Measurements from ENCODE around the gene ROR2. TPM values are rescaled to one million over a fixed set of nuclear protein-coding genes. Genes with fewer than 3 reads are reported as not detected.

The ROR2 gene
- total RNA-seq, 1 donor from 2014 or later, result 18.6 TPM

GRCh38 chr9:91765296-91765695, 184.7 kb downstream of the ROR2 start:
- no peak overlapping the region for H3K4me3 Mint-ChIP-seq (ENCODE audit: unreplicated experiment)
- H3K27me3 Mint-ChIP-seq (ENCODE audit: low read depth), result no peaks in the 10 kb centered on the region
- H3K27ac Mint-ChIP-seq (ENCODE audit: unreplicated experiment), result no peak overlapping the region
- peaks cover 15% of the 10 kb centered on the region for H3K9me3 Mint-ChIP-seq (ENCODE audit: low read depth)
- H3K4me1 Mint-ChIP-seq (ENCODE audit: low read depth), result peaks cover 9% of the 10 kb centered on the region
- peaks cover 9% of the 10 kb centered on the region for H3K36me3 Mint-ChIP-seq (ENCODE audit: low read depth)
- TF ChIP-seq CTCF (IDR thresholded peaks at IDR 0.05), result no peak
- DNase-seq (ENCODE audit: low spot score), result no peak

- Mint-ChIP-seq H3K4me1 (ENCODE audit: low read depth) (peaks cover 5% of the 10 kb centered on the region), H3K27ac (ENCODE audit: unreplicated experiment) (no peak overlapping the region), H3K36me3 (ENCODE audit: low read depth) (peaks cover 9% of the 10 kb centered on the region), H3K9me3 (ENCODE audit: low read depth) (peaks cover 15% of the 10 kb centered on the region), H3K27me3 (ENCODE audit: low read depth) (no peaks in the 10 kb centered on the region), H3K4me3 (ENCODE audit: unreplicated experiment) (no peak overlapping the region)
- TF ChIP-seq CTCF (IDR thresholded peaks at IDR 0.05), result no peak
- DNase-seq (ENCODE audit: low spot score), result no peak
Observed at GRCh38 chr9:91764661-91765060, 185.4 kb downstream of the ROR2 start.

- DNase-seq (ENCODE audit: low spot score), result no peak
- no peak for TF ChIP-seq CTCF (IDR thresholded peaks at IDR 0.05)
- H3K9me3 Mint-ChIP-seq (ENCODE audit: low read depth), result peaks cover 15% of the 10 kb centered on the region
- H3K4me1 Mint-ChIP-seq (ENCODE audit: low read depth), result peaks cover 10% of the 10 kb centered on the region
- H3K27ac Mint-ChIP-seq (ENCODE audit: unreplicated experiment), result no peak overlapping the region
- H3K27me3 Mint-ChIP-seq (ENCODE audit: low read depth), result no peaks in the 10 kb centered on the region
- H3K4me3 Mint-ChIP-seq (ENCODE audit: unreplicated experiment), result no peak overlapping the region
- H3K36me3 Mint-ChIP-seq (ENCODE audit: low read depth), result peaks cover 12% of the 10 kb centered on the region
Observed at GRCh38 chr9:91761362-91761761, 188.7 kb downstream of the ROR2 start.

- no peak overlapping the region for H3K27ac Mint-ChIP-seq (ENCODE audit: unreplicated experiment)
- DNase-seq (ENCODE audit: low spot score), result no peak
- H3K4me1 Mint-ChIP-seq (ENCODE audit: low read depth), result peaks cover 10% of the 10 kb centered on the region
- H3K9me3 Mint-ChIP-seq (ENCODE audit: low read depth), result peaks cover 15% of the 10 kb centered on the region
- peaks cover 10% of the 10 kb centered on the region for H3K36me3 Mint-ChIP-seq (ENCODE audit: low read depth)
- H3K27me3 Mint-ChIP-seq (ENCODE audit: low read depth), result no peaks in the 10 kb centered on the region
- H3K4me3 Mint-ChIP-seq (ENCODE audit: unreplicated experiment), result no peak overlapping the region
- TF ChIP-seq CTCF (IDR thresholded peaks at IDR 0.05), result no peak
Observed at GRCh38 chr9:91760906-91761305, 189.1 kb downstream of the ROR2 start.

GRCh38 chr9:91758491-91758981, 191.5 kb downstream of the ROR2 start:
- peak; percentile 84 for TF ChIP-seq CTCF (IDR thresholded peaks at IDR 0.05)
- Mint-ChIP-seq H3K27ac (ENCODE audit: unreplicated experiment) (no peak overlapping the region), H3K27me3 (ENCODE audit: low read depth) (no peaks in the 10 kb centered on the region), H3K9me3 (ENCODE audit: low read depth) (peaks cover 4% of the 10 kb centered on the region), H3K36me3 (ENCODE audit: low read depth) (peaks cover 8% of the 10 kb centered on the region), H3K4me1 (ENCODE audit: low read depth) (peaks cover 5% of the 10 kb centered on the region), H3K4me3 (ENCODE audit: unreplicated experiment) (no peak overlapping the region)
- no peak for DNase-seq (ENCODE audit: low spot score)

Measured in chondrocyte (in vitro differentiated cells).